Natural killer cell (primary cell): ENCODE data around the gene ARMC3. TPM values are rescaled to one million over a fixed set of nuclear protein-coding genes. Genes with fewer than 3 reads are reported as not detected.
A peak's percentile ranks its signal among the peaks of the same experiment; 100 is the strongest.

Experiments
- ATAC-seq, 3 donors: fragments of 150-1000 bp in 2 of 3; fragments of 200-7000 bp in 1 of 3; cut with Tn5 transposase; 1 replicate in 1 of 3; 2 replicates in 2 of 3; pipeline ENCODE4 v1.10.0; 2021; ENCODE audit warnings: mild to moderate bottlenecking in 2 of 3, moderate library complexity in 2 of 3
- DNase-seq, 2 donors: peaks; one replicate each; pipeline versions ENCODE4 v3.0.0 to v3.0.0-alpha.2; 2013 to 2021; ENCODE audit warnings: mixed read lengths in 1 of 2
- H3K27ac ChIP-seq: one replicate; pipeline ENCODE4 v1.5.1; 2013; ENCODE audit warnings: mild to moderate bottlenecking, low read length
- H3K27me3 ChIP-seq: one replicate; pipeline ENCODE4 v1.6.1; 2013; ENCODE audit warnings: low read length; ENCODE audit not compliant: control insufficient read depth, insufficient read depth
- H3K36me3 ChIP-seq: one replicate; pipeline ENCODE4 v1.6.1; 2013; ENCODE audit warnings: low read length; ENCODE audit not compliant: control insufficient read depth, insufficient read depth
- H3K4me1 ChIP-seq: one replicate; pipeline ENCODE4 v1.6.1; 2013; ENCODE audit warnings: low read length; ENCODE audit not compliant: control insufficient read depth, insufficient read depth
- H3K4me3 ChIP-seq: one replicate; pipeline ENCODE4 v1.5.1; 2013; ENCODE audit warnings: low read length
- H3K9me3 ChIP-seq: one replicate; pipeline ENCODE4 v1.6.1; 2013; ENCODE audit warnings: low read length; ENCODE audit not compliant: control insufficient read depth, insufficient read depth
- H3K27ac Mint-ChIP-seq, 2 donors: one replicate each; pipeline ENCODE4 v1.8.0; 2022; ENCODE audit warnings: mild to moderate bottlenecking in 2 of 2, mixed read lengths in 2 of 2, moderate library complexity in 1 of 2
- H3K27me3 Mint-ChIP-seq, 2 donors: one replicate each; pipeline ENCODE4 v1.8.0; 2022; ENCODE audit warnings: low read depth in 2 of 2, mixed read lengths in 2 of 2
- H3K36me3 Mint-ChIP-seq: one replicate; pipeline ENCODE4 v1.8.0; 2022; ENCODE audit warnings: mixed read lengths
- H3K4me1 Mint-ChIP-seq, 2 donors: one replicate each; pipeline ENCODE4 v1.8.0; 2022; ENCODE audit warnings: mixed read lengths in 2 of 2
- H3K4me3 Mint-ChIP-seq: one replicate; pipeline ENCODE4 v1.8.0; 2022; ENCODE audit warnings: mild to moderate bottlenecking, moderate library complexity, mixed read lengths
- H3K9me3 Mint-ChIP-seq, 2 donors: one replicate each; pipeline ENCODE4 v1.8.0; 2022; ENCODE audit warnings: mixed read lengths in 2 of 2
- CTCF ChIP-seq: fragments of 200-600 bp; IDR thresholded peaks from one replicate; pipeline ENCODE4 v1.8.0; 2022; ENCODE audit warnings: antibody characterized with exemption
- WGBS: methylation state at CpG from one replicate; pipeline ENCODE4 v1.1.7; 2013; ENCODE audit warnings: missing lambda C conversion rate; ENCODE audit not compliant: insufficient coverage; 5-methylcytosine and 5-hydroxymethylcytosine counted together
- intact Hi-C: fragments of 100-400 bp; cut with micrococcal nuclease; formaldehyde crosslinking; loops from one replicate; pipeline ENCODE4 v1.14.2; 2022
- total RNA-seq, 4 donors: library from RNA; stranded (reverse); fragments of 120-200 nt in 1 of 4; gene quantifications; one replicate each; pipeline versions ENCODE4 v1.2.3 to v1.2.4, GENCODE V29; 2013 to 2022

The ARMC3 gene
- total RNA-seq, 3 donors from 2014 or later (not counting 1 experiment from before 2014, with no cell fraction given): 0.65 to 0.68 TPM; not detected in 1

- H3K9me3 ChIP-seq: no peaks in the 10 kb centered on the region
- WGBS: 54% methylated on average over 4 of the region's 5 CpGs
- no peak overlapping the region for H3K27ac ChIP-seq
- DNase-seq (no peak), ATAC-seq (no peak)
- no peak for TF ChIP-seq CTCF
- H3K36me3 Mint-ChIP-seq: no peaks in the 10 kb centered on the region
- H3K4me1 Mint-ChIP-seq: peaks cover 4 to 6% of the 10 kb centered on the region in 2 donors
- peaks cover 0 to 5% of the 10 kb centered on the region in 2 donors for H3K27me3 Mint-ChIP-seq
- H3K9me3 Mint-ChIP-seq: no peaks in the 10 kb centered on the region
- H3K4me3 ChIP-seq: no peak overlapping the region
- intact Hi-C loops: loop anchor here (10.0 kb wide), 3 partner anchors 279 to 729 kb away; no protein-coding TSS in a partner anchor
- no peaks in the 10 kb centered on the region for H3K27me3 ChIP-seq
- no peaks in the 10 kb centered on the region for H3K4me1 ChIP-seq
- no peak overlapping the region for H3K27ac Mint-ChIP-seq
- H3K4me3 Mint-ChIP-seq: no peak overlapping the region
- no peaks in the 10 kb centered on the region for H3K36me3 ChIP-seq
Measured at GRCh38 chr10:22984066-22984465, 56.2 kb downstream of the ARMC3 start.

GRCh38 chr10:22986771-22987542 lies 59.1 kb downstream of the ARMC3 start:
- no peaks in the 10 kb centered on the region for H3K4me1 ChIP-seq
- H3K9me3 Mint-ChIP-seq: no peaks in the 10 kb centered on the region
- DNase-seq (peak in 1 of 2 donors; percentile 40), ATAC-seq (peak in 2 of 3 donors; percentile 32 to 41)
- no peak overlapping the region for H3K27ac ChIP-seq
- no peak overlapping the region for H3K27ac Mint-ChIP-seq
- intact Hi-C loops: loop anchor here (5.0 to 10.0 kb wide), 4 partner anchors 282 to 732 kb away; no protein-coding TSS in a partner anchor
- no peaks in the 10 kb centered on the region for H3K36me3 ChIP-seq
- H3K4me3 Mint-ChIP-seq: no peak overlapping the region
- peak; percentile 49 for TF ChIP-seq CTCF
- H3K27me3 Mint-ChIP-seq: peaks cover 0 to 10% of the 10 kb centered on the region in 2 donors
- no CpG with 5 or more reads among the region's 2 CpGs for WGBS
- H3K9me3 ChIP-seq: no peaks in the 10 kb centered on the region
- H3K4me3 ChIP-seq: no peak overlapping the region
- peaks cover 4 to 6% of the 10 kb centered on the region in 2 donors for H3K4me1 Mint-ChIP-seq
- H3K36me3 Mint-ChIP-seq: no peaks in the 10 kb centered on the region
- H3K27me3 ChIP-seq: no peaks in the 10 kb centered on the region

- no peak overlapping the region for H3K27ac Mint-ChIP-seq
- peak; percentile 90 for TF ChIP-seq CTCF
- H3K4me3 ChIP-seq: no peak overlapping the region
- H3K27ac ChIP-seq: no peak overlapping the region
- H3K9me3 Mint-ChIP-seq: no peaks in the 10 kb centered on the region
- ATAC-seq (peak; percentile 87 to 95 (median 90)), DNase-seq (peak; percentile 48 to 89)
- H3K36me3 Mint-ChIP-seq: no peaks in the 10 kb centered on the region
- peaks cover 11 to 16% of the 10 kb centered on the region in 2 donors for H3K27me3 Mint-ChIP-seq
- H3K9me3 ChIP-seq: no peaks in the 10 kb centered on the region
- H3K4me1 Mint-ChIP-seq: peaks cover 4 to 6% of the 10 kb centered on the region in 2 donors
- H3K27me3 ChIP-seq: no peaks in the 10 kb centered on the region
- no peaks in the 10 kb centered on the region for H3K4me1 ChIP-seq
- H3K4me3 Mint-ChIP-seq: no peak overlapping the region
- intact Hi-C loops: loop anchor here (1.0 to 10.0 kb wide), 7 partner anchors 284 to 978 kb away; no protein-coding TSS in a partner anchor
- no peaks in the 10 kb centered on the region for H3K36me3 ChIP-seq
- WGBS: 3% methylated on average over 6 of the region's 12 CpGs
Measured at GRCh38 chr10:22988581-22989360, 60.9 kb downstream of the ARMC3 start.
